Stimulated activated CD8-positive, alpha-beta memory T cell treated with anti-CD3 and anti-CD28 coated beads, Interleukin-12 subunit alpha, Interleukin-12 subunit beta, amount 100 ng/mL, for 4 hours (primary cell): ENCODE results near the gene NEU4.
"Not testable (repeated sequence)": the region's sequence is repeated elsewhere in the genome, so short reads cannot be mapped to it uniquely, and the experiment has no call there.

ENCODE experiments used
- DNase-seq: peaks from one replicate; pipeline ENCODE4 v3.0.0-alpha.2; 2020; ENCODE audit warnings: low read depth

Gene NEU4

DNA sequence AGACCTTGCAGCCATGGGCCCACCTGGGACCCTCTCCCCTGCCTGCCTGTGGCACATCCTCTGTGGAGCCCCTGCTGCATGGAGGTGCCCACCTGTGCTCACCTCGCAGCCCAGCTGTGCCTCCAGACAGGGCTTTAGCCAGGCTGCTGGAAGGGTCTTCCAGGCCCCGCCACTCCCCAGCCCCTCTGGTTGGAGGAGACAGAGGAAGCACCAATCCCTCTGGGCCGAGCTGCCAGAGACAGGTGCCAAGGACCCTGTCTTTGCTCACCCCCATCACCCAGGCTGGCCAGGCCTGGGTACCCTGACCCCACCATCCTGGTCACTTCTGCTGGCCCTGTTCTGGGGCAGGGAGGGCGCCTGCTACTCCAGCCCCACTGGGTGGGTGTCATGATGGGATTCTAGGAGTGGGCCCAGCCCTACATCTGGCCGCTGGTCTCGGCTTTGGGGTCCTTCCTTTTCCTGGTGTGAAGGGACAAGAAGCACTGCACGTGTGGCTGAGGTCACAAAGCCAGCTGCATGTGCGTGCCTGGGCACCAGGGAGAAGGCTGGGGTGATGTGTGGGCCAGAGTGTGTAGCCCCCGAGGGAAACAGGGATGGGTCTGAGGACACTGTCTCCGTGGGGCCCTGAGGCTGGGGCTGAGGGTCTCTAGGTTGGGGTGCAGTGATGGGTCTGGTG is 9.3 kb upstream of the NEU4 start:
- no peak for DNase-seq

DNA sequence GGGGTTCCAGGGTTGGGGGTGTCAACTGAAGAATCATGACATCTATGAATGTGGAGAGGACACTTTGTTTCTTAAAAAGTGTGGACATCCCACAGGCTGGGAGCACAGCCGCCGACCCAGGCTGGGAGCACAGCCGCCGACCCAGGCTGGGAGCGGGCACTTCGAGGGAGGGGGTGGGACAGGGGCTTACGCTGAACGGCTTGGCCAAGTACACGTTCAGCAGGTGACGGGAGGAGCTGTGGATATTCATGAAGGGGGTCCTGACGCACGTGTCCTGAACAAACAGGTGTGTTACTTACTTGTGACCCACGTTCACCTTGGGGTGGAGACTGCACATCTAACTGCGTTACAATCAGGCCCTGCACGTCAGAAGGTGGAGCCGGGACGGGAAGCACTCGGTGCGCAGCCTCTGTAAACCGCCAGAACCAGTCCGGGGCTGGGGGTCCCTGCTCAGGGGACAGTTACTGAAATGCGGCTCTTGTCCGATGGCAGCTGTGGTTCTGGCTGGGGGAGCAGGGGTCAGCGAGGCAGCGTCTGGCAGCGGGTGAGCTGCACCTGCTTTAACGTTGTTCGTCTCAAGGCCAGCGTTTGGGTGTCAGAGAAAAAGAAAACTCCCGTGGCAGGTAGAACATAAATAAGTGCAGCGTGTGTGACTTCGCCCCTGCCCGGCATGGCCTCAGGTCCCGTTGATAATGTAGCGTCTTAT is 8.6 kb upstream of the NEU4 start:
- not testable (repeated sequence) for DNase-seq

DNA sequence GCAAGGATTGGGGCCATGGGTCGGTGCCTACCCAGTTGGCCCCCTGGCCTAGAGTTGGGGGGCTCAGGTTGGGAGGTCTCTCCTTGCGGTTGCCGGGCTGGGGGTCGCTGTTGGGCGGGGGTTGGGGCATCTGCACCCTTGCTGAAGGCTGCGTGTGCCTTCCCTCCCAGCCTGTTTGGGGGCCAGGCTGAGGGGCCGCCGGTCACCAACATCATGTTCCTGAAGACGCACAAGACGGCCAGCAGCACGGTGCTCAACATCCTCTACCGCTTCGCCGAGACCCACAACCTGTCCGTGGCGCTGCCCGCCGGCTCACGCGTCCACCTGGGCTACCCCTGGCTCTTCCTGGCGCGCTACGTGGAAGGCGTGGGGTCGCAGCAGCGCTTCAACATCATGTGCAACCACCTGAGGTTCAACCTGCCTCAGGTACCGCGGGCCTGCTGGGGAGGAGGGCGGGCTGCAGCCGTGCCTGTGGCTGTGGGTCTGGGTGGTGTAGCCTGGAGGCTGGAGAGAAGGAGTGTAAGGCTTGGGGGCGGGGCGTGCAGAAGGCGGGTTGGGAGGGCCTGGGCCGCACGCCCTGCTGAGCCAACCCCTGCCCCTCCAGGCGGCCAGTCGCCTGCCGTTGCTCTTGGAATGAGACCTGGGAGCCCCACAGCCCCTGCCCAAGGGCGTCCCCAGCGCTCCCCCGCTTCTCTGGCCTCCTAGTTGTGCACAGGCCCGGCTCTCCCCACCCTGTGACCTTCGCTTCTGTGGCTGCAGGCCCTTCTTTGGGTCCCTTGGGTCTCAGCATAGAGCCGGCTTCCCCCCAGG is 7.2 kb upstream of the NEU4 start:
- DNase-seq: no peak

DNA sequence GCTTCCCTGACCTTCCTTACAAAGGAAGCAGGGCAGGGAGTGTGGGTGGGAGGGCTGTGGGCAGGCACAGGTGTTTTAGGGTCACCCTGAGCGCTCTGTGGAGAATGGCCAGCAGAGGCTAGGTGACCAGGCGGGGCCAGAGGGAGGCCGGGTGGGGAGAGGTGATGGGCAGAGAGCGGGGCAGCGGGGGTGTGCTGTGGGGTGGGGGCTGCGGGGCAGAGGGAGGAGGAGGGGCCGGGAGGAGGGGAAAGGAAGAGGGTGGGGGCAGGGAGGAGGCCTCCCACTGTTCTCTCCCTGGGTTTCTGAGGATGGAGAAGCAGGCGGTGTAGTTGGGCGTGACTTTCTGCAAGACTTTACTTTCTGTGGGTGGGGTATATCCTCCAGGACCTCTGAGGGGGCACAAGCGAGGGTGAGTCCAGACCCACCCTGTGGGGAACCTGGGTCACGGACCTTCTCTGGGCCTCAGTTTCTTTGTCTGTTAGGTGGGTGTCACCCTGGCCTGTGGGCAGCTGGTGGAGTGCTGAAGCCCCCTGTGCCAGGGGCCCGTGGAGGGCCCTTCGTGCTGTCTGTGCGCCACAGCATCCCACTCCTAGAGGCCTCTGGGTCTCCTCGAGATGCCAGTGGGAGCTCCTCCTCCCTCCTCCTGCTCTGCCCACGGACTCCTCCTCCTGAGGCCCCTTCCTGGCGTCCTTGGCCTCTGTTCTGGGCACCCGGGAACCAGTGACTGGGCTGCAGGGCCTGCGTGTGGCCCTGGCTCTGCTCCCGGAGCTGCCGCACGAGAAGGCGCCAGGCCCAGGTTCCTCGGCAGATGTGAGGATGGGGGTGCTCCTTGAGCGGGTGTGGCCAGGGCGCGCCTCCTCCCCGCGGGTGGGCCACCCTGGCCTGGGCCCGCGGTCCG is 6.3 kb upstream of the NEU4 start:
- no peak for DNase-seq

DNA sequence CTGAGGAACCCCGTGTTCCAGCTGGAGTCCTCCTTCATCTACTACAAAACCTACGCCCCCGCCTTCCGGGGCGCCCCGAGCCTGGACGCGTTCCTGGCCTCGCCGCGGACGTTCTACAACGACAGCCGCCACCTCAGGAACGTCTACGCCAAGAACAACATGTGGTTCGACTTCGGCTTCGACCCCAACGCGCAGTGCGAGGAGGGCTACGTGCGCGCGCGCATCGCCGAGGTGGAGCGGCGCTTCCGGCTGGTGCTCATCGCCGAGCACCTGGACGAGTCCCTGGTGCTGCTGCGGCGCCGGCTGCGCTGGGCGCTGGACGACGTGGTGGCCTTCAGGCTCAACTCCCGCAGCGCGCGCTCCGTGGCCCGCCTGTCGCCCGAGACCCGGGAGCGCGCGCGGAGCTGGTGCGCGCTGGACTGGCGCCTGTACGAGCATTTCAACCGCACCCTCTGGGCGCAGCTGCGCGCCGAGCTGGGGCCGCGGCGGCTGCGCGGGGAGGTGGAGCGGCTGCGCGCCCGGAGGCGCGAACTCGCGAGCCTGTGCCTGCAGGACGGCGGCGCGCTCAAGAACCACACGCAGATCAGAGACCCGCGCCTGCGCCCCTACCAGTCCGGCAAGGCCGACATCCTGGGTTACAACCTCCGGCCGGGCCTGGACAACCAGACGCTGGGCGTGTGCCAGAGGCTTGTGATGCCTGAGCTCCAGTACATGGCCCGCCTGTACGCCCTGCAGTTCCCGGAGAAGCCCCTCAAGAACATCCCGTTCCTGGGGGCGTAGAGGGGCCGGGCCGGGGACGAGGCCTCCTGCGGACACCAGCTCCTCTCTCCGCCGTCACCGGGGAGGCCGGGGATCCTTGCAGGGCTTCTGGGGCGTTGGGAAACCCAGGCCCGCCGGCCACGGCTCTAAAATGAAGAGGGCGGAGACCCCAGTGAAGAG is 5.3 kb upstream of the NEU4 start:
- DNase-seq: peak; percentile 29

DNA sequence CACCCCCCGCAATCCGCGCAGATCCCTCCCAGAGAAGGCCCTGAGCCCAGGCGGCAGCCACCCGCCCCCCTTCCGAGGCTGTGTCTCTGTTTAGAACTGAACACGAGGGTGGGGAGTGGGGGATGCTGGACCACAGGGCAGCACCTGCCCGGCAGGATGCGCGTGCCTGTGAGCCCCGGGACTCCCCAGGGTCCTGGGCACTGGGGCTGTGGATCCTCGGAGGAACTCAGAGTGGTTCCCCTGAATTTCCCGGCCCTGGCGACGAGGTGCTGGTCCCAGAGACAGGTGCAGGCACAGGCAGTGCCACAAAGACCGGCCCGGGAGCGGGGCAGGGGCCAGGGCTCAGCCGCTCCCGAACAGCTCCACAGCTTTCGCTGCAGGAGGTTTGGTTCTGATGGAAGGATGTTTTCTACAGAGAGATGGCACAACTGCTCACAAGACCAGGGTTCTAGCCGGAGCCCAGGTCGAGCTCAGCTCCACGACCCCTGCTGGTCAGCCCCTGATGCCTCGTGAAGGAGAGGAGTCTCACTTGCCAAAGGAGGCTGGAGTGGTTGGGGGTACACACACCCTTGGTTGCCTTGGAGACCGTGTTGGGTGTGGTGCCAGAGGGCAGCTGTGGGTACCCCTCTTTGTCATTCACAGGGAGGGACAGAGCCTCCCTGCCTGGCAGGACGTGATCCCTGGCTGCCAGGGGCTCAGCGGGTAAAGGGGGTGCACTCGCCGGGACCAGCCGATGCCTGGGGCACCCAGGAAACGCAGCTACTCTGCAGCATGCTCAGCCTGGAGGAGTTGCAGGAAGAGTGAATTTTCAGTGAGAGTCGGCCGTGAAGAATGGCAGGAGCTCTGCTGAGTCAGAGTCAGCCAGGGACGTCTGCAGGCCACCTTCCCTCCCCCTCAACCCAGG is 4.4 kb upstream of the NEU4 start:
- no peak for DNase-seq

DNA sequence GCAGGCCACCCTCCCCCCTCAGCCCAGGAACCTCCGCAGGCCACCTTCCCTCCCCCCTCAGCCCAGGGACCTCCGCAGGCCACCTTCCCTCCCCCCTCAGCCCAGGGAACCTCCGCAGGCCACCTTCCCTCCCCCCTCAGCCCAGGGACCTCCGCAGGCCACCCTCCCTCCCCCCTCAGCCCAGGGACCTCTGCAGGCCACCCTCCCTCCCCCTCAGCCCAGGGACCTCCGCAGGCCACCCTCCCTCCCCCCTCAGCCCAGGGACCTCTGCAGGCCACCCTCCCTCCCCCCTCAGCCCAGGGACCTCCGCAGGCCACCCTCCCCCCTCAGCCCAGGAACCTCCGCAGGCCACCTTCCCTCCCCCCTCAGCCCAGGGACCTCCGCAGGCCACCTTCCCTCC is 2.8 kb upstream of the NEU4 start:
- DNase-seq: not testable (repeated sequence)

DNA sequence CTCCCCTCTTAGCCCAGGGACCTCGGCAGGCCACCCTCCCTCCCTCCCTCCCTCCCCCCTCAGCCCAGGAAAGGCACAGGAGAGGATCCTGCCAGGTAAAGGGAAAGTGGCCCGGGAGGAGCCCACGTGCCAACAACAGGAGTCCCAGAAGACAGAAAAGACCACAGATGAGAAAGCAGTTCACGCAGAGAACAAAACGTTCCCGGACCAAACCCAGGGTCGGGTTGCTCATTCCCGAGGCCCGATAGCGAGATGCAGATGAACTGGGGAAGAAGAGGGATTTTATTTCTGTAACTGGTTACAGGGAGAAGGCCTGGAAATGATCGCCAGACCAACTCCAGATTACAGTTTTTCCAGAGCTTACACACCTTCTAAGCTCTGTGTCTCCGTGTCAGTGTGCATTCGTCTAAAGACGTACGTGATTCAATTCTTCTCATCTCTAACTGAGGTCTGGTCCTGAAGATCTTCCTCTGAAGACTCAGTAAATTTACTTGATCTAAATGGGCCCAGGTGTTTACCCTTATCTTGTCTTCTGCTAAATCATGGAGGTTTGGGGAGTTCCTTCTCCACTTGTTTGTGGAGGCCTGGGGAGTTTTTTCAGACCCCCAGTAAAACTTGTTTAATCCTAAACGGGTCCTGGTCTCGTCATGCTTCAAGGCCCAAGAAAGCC is 807 bp upstream of the NEU4 start:
- no peak for DNase-seq

DNA sequence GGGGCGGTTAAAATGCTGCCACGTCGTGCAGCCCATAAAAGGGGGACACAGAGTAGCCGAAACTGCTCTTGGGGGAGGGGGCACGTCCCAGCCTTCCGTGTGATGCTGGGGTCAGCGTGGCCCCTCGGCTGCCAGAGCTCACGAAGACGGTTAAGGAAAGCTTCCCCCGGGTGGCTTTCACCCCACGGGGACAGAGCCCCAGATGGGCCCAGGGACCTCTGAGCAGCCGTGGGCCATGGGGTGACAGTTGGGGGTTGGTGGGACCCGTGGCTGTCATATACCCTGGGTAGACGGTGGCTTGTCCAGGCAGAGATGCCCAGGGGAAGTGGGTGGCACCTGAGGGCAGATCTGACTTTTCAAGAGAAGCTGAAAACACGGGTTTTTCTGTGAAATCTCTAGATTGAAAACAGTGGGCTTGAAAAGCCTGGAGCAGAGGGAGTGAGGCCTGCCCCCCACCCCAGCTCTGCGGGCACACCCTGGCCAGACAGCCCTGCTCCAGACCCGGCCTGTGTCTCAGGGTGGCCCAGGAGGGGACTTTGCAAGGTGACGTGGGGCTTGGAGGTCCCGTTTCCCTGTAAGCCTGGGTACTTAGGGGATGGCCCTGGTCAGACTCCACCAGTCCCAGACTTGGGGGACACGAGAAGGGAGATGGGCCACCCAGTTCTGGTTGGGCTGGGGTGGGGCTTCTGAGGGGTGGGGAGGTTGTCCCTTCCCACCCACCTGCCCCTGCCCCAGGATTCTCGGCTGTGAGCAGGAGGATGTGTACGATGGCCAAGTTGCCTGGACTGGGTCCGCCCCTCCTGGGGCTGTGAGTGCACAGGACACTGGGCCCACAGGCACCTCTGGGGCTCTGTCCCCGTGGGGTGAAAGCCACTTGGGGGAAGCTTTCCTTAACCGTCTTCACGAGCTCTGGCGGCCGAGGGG is 652 bp downstream of the NEU4 start:
- DNase-seq: no peak

DNA sequence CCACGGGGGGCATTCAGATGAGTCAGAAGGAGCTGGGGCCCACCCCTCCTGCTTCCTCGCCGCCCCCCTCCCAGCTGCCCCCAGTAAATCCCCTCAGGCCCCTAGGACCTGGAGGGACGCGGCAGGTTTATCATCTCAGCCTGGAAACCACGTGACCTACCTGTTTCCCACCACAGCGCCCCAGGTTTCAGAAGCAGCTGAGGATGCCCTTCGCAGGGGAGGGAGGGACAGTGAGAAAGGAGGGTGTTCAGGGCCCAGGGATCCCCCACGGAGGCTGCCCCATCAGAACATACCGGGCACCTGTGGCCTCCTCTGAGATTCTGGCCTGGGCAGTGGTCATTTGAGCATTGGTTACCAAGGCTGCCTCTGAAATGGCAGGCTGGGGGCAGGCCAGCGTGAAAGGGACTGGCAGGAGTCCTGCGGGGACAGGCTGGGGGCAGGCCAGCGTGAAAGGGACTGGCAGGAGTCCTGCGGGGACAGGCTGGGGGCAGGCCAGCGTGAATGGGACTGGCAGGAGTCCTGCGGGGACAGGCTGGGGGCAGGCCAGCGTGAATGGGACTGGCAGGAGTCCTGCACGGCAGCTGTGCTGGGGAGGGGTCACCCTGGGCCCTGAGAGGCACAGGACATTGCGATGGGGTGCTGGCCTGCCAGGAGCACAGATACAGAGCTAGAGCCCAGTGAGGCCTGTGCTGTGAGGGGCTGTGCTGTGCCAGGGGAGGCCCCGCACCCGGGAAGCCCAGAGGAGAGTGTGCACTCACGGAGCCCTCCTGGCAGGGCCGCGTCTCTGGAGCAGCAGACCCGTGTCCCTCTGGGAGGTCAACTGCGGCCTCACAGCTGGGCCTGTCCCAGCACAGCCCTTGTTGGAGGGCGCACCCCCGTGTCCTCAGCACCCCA is 1.6 kb downstream of the NEU4 start:
- DNase-seq: no peak

DNA sequence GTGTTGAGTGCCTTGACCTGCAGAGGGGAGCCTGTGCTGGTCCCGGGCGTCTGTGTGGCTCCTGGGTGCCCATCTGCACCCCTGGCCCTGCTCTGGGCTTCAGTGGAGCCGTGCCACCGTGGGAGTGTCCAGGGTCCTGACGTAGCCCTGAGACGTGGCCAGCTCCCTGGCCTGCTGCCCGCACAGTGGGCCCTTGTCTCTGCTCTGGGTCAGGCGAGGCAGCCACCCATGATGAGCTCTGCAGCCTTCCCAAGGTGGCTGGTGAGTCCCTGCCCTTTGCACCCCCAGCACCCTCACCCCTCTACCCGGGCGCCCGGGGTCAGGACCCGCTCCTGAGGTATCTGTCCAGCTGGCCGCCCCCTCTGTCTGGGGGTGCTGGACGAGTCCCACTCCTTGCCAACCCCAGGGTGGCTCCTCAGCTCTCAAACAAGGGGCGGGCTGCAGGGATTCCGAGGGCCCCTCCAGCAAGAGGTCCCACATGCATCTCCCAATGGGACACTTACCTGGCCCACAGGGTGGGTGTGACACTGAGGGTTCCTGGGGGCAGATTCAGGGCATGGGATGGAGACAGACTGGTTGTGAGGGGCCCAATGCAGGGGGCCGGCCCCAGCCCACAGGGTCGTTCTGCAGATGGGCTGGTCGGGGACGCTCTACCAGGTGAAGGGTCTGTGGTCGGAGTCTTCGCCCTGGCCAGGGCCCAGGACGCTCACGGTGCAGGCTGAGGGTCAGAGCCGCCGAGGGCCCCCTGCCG is 2.4 kb downstream of the NEU4 start:
- DNase-seq: no peak

DNA sequence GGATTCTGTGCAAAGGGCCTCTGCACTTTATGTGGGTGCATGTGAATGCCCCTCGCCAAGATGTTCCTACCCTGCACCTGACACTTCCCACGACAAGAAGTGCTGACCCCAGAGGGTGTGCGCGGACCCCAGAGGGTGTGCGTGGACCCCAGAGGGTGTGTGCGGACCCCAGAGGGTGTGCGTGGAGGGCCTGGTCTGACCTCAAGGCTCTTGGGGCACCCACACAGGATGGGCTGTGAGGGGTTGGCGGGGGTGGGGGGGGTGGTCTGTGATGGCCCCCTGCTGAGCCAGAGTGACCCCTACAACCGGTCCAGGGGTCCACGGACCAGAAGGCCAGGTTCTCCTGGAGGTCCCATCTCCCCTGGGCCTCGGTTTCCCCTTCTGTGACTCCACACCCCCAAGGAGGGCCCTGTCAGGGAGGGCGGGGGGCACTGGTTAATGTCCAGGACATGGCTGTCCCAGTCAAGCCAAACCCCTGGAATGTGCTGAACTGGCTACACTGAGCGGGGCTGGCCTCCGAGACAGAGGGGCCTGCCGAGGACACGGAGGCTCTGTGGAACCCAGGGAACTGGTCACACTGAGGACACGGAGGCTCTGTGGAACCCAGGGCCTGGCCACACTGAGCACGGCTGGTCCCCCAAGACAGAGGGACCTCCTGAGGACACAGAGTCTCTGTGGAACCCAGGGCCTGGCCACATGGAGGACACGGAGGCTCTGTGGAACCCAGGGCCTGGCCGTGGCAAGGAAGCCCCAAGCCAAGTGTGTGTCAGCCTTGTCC is 3.1 kb downstream of the NEU4 start:
- no peak for DNase-seq

DNA sequence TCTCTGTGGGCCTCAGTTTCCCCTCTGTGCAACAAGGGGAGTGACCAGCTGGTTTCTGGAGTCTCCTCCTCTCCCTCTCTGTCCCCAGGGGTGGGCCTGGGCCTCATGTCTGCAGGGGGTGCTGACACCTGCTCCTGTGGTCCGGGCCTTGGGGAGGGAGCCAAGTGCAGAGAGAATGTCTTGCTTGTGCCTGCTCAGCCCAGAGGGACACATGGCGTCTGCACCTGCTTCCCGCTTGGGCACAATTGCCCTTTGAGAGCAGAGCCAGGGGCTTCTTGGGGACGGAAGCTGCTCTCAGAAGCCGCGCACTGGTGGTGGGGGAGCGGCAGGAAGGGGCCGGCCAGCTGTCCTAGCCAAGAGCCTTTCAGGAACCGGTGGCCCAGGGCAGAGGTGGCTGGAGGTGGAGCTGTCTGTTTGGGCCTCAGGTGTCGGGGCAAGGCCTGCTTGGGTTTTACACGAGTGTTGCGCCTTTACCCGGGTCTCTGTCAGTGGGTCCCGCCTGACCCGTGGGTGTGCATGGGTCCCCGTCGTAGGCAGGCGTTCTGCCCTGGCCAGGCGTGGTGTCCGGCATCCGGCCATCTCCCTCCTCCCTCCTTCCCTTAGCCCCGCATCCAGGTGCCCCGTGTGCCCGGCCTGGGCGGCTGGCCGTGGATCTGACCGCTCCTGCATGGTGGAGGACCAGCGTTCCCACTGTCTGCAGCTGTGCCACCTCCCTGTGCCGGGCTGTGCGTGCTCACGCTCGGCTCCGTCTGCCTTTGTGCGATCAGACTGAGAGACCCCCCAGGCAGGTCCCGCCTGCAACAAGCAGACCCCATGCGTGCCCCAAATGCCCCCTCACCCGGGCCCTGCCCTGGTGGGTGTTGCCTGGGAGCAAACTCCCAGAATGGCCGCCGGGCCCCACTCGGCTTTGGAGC is 4.0 kb downstream of the NEU4 start:
- no peak for DNase-seq

DNA sequence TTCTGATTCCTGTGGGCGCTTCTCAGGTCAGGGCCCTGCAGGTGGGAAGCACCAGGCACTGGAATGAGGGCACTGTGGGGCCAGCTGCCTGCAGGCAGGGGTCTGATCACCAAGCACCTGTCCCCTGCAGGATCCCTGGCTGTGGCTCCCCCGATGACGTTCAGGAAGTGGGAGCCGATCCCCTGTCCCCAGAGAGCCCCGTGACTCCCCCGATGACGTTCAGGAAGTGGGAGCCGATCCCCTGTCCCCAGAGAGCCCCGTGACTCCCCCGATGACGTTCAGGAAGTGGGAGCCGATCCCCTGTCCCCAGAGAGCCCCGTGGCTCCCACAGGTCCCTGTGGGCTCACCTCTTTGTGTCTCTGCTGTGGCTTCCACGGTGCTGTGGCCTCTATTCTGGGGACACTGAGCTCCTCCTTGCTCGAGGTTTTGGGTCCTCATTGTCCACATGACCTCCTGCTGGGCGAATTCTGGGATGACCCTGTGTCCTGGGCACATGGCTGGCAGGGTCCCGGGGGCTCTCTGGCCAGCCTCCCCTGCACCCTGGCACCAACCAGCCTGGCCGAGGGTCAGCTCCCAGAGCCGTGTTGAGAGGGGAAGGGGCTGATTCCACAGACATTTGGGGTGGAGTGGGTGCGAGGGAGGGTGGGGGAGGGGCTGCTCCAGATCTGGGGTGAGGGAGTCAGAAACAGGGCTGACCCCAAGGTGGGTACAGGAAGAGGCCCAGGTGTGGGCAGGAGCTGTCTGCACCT is 4.8 kb downstream of the NEU4 start:
- no peak for DNase-seq
